ENCODE measurements around the gene LGALS9. TPM values are rescaled to one million over a fixed set of nuclear protein-coding genes. Genes with fewer than 3 reads are reported as not detected.
A peak's percentile ranks its signal among the peaks of the same experiment; 100 is the strongest.

The LGALS9 gene
- total and polyA plus RNA-seq, 9 of the 15 experiments (the other 6 are each of a cell fraction or from before 2014, with no cell fraction given): 0.45 to 6.9 (median 2.8) TPM

GRCh38 chr17:27651411-27652345 is 20.7 kb downstream of the LGALS9 start:
- H4K20me1 ChIP-seq (replicated peaks; ENCODE audit: control insufficient read depth, insufficient read depth, low read length): no peaks in the 10 kb centered on the region
- H3K36me3 ChIP-seq (ENCODE audit: control insufficient read depth, insufficient read depth, low read length): no peaks in the 10 kb centered on the region
- ChIA-PET CTCF (ENCODE audit: low intra/inter-chr PET ratio) (interaction anchor here (0.5 to 3.0 kb wide), 6 partner anchors 49 to 489 kb away, joined by 3 to 24 read pairs (median 4); no protein-coding TSS in a partner anchor), POLR2A (interaction anchor here (0.7 to 1.0 kb wide), 3 partner anchors 42 to 306 kb away, joined by 3 to 4 read pairs (median 3); no protein-coding TSS in a partner anchor)
- intact Hi-C loops (cut with micrococcal nuclease): loop anchor here (1.0 to 5.0 kb wide), 3 partner anchors 48 to 415 kb away; no protein-coding TSS in a partner anchor
- no peaks in the 10 kb centered on the region for H3K9me1 ChIP-seq (ENCODE audit: control insufficient read depth, insufficient read depth, low read length)
- no peak overlapping the region for H3K4me3 ChIP-seq
- peak overlapping the region; percentile 46; the same call in 1 of the 2 replicates for H3K4me2 ChIP-seq (ENCODE audit: insufficient read depth, low read length)
- H3K79me2 ChIP-seq (ENCODE audit: control insufficient read depth, insufficient read depth, low read length): no peaks in the 10 kb centered on the region
- no peak overlapping the region for H3K27ac ChIP-seq (ENCODE audit: extremely low read depth, low read depth, low read length)
- ATAC-seq (peak; percentile 65), DNase-seq (ENCODE audit: extremely low read depth in 1 of 4, low spot score in 3 of 4) (peak in 1 of 4 experiments; percentile 79), FAIRE-seq (peak; percentile 84)
- no peak overlapping the region; a peak in 1 of 4 replicates for H3K9ac ChIP-seq (ENCODE audit: insufficient read depth in 1 of 2, low read depth in 2 of 2, low read length in 2 of 2)
- in situ Hi-C loops (cut with MboI): loop anchor here (5.0 to 10.0 kb wide), 2 partner anchors 44 to 417 kb away; no protein-coding TSS in a partner anchor
- WGBS (ENCODE audit: insufficient coverage, low coverage, missing lambda C conversion rate): 25% methylated on average over 16 of the region's 16 CpGs
- no peaks in the 10 kb centered on the region for H3K27me3 ChIP-seq (ENCODE audit: control insufficient read depth in 2 of 2, insufficient read depth in 2 of 2, low read length in 2 of 2)
- peak overlapping the region; percentile 85 for H2AFZ ChIP-seq (ENCODE audit: low read depth, low read length)
- H3K9me3 ChIP-seq (replicated peaks; ENCODE audit: control insufficient read depth, insufficient read depth, low read depth, low read length): no peaks in the 10 kb centered on the region
- peaks cover 17 to 35% of the 10 kb centered on the region in 2 experiments; a peak in 4 of 5 replicates for H3K4me1 ChIP-seq (replicated peaks in 1 of 2; ENCODE audit: control insufficient read depth in 2 of 2, insufficient read depth in 2 of 2, low read length in 2 of 2)
- no TSS peak for BruUV-seq (replicated peaks)
- TF ChIP-seq JUND (IDR thresholded peaks at IDR 0.05; ENCODE audit: borderline replicate concordance, low read depth, low read length): no peak
- no peak for TF ChIP-seq JUND (tag; IDR thresholded peaks at IDR 0.05; ENCODE audit: borderline replicate concordance, low read depth, low read length)
- TF ChIP-seq SMC3 (conservative IDR thresholded peaks at IDR 0.05; ENCODE audit: insufficient read depth, low read depth, low read length): peak; percentile 68
- peak; percentile 60 to 84 for TF ChIP-seq RAD21 (CRISPR knock-in tag; conservative IDR thresholded peaks at IDR 0.05 in 1 of 2, IDR thresholded peaks at IDR 0.05 in 1 of 2)
- no peak for TF ChIP-seq CBFA2T3 (IDR thresholded peaks at IDR 0.05)
- peak; percentile 59 to 83 (median 68) for TF ChIP-seq CTCF (IDR thresholded peaks at IDR 0.05 in 2 of 3, conservative IDR thresholded peaks at IDR 0.05 in 1 of 3; ENCODE audit: insufficient read depth in 2 of 3, low read depth in 1 of 3, low read length in 3 of 3)
- TF ChIP-seq DEAF1 (CRISPR knock-in tag; IDR thresholded peaks at IDR 0.05): peak; percentile 41; the same call in 1 of the 2 replicates
- 0 out of 2 replicates have a peak, but pooled peaks have one; percentile 8 for TF ChIP-seq CXXC5 (CRISPR knock-in tag; IDR thresholded peaks at IDR 0.05)
- TF ChIP-seq PBX2 (CRISPR knock-in tag; IDR thresholded peaks at IDR 0.05; ENCODE audit: low read depth): no peak
- TF ChIP-seq PBX2 (tag; conservative IDR thresholded peaks at IDR 0.05; ENCODE audit: low read depth): 0 out of 2 replicates have a peak, but pooled peaks have one; percentile 13
- peak; percentile 55 to 58; a peak in 2 of 4 replicates for TF ChIP-seq FOXK2 (conservative IDR thresholded peaks at IDR 0.05 in 1 of 2, IDR thresholded peaks at IDR 0.05 in 1 of 2; ENCODE audit: low read depth in 2 of 2)
